Choroid plexus epithelial cell (primary cell): ENCODE data around the gene PON1.

ENCODE experiments used
- DNase-seq: peaks from one replicate; pipeline ENCODE4 v3.0.0-alpha.2; 2010; ENCODE audit warnings: low read depth
- H3K4me3 ChIP-seq: 2 replicates; pipeline ENCODE4 v1.5.1; 2011; ENCODE audit warnings: low read depth, mild to moderate bottlenecking, control low read depth, low read length, moderate library complexity
- TF ChIP-seq, protein P1 (sequence below): conservative IDR thresholded peaks from 2 replicates; pipeline ENCODE4 v1.5.1; 2011; ENCODE audit warnings: low read depth, mild to moderate bottlenecking, control low read depth, inconsistent platforms, low read length, moderate library complexity

The PON1 gene

DNA sequence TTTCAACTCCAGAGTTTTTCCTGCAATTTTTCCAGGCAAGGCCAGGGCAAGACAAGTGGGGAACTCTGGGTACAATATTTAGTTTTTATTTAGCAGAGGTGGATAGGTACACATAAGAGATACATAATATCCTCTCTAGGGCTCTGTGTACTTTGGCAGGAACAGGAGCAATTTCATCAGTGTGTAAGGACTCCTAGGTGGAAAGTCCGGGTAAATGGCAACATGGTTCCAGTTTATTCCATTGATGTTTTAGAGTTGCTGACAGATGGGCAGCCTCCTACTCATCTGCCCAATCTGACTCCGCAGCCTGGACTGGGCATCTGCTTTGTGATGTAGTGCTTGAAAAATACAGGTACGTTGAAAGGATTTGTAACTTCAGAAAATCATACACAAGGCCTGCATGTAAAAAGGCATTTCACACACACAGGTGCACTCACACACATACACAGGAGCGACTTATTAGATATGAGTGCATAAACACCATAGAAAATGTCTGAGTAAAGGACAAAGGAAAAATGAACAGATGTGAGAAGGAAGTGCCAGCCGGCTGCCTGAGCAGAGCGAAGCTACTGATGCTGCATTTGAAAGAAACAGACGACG is 5.7 kb downstream of the PON1 start:
- no peak for DNase-seq
- TF ChIP-seq, protein P1, sequence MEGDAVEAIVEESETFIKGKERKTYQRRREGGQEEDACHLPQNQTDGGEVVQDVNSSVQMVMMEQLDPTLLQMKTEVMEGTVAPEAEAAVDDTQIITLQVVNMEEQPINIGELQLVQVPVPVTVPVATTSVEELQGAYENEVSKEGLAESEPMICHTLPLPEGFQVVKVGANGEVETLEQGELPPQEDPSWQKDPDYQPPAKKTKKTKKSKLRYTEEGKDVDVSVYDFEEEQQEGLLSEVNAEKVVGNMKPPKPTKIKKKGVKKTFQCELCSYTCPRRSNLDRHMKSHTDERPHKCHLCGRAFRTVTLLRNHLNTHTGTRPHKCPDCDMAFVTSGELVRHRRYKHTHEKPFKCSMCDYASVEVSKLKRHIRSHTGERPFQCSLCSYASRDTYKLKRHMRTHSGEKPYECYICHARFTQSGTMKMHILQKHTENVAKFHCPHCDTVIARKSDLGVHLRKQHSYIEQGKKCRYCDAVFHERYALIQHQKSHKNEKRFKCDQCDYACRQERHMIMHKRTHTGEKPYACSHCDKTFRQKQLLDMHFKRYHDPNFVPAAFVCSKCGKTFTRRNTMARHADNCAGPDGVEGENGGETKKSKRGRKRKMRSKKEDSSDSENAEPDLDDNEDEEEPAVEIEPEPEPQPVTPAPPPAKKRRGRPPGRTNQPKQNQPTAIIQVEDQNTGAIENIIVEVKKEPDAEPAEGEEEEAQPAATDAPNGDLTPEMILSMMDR = no peak
- H3K4me3 ChIP-seq = no peak overlapping the region

DNA sequence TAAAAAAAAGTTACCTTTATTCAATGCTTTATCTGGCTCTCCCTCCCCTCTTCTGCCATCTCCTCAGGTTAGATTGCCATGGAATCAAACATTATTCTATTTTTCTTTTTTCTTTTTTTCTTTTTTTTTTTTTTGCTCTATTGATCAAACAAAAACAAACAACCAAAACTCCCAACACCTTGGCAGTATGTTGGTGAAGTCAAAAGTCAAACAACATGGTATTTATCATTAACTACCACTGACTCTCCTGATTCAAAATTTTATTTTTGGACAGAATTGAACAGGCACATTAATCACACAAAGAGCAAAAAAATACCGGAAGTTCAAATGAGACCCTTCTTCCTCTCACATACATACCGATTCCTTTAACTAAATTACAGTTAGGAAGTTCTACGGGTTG is 6.4 kb downstream of the PON1 start:
- DNase-seq = no peak
- no peak overlapping the region for H3K4me3 ChIP-seq
- TF ChIP-seq, protein P1 = no peak

DNA sequence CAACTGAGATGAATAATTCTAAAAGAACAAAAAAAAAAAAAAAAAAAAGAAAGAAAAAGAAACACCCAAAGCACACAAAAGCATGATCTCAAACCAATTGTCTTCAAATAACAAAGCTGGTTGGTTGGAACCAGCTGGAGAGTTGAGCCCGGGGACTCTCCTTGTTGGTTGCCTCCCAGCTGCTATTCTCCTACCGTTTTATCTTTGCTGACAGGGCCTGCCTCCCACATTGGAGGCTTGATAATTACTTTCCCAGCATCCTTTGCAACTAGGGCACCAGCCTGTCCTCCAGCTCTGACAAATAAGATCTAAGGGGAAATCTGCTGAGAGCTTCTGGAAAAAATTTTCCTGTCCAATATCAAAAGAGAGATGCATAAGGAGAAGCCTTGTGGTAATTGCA is 6.8 kb downstream of the PON1 start:
- no peak for DNase-seq
- no peak overlapping the region for H3K4me3 ChIP-seq
- TF ChIP-seq, protein P1 = no peak

DNA sequence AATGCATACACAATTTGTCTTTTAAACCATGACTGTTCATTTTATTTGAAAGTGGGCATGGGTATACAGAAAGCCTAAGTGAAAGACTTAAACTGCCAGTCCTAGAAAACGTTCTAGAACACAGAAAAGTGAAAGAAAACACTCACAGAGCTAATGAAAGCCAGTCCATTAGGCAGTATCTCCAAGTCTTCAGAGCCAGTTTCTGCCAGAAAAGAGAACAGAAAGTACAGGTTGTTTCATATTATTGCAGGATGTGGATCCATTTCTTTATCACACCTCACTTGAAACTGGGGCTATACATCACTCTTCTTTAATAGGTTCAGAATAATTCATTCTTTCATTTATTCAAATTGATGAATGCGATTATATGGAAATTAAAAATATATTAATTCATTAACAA is 7.7 kb downstream of the PON1 start:
- TF ChIP-seq, protein P1 = no peak

DNA sequence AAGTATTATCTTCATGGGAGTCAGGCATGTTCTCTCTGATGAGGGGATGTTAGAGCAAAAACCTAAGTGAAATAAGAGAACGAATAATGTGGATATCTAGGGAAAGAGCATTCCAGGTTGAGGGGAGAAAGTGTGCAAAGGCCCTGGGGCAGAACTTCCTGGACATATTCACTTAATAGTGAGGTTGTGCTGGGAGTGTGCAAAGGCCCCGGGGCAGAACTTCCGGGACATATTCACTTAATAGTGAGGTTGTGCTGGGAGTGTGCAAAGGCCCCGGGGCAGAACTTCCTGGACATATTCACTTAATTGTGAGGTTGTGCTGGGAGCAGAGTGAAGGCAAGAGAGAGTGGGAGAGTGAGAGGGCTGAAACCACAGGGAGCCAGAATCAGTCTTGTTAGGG is 11.8 kb downstream of the PON1 start:
- TF ChIP-seq, protein P1 = no peak
- DNase-seq = no peak
- no peak overlapping the region for H3K4me3 ChIP-seq

More for the DNA sequence above, 7.7 kb downstream of the PON1 start:
- H3K4me3 ChIP-seq = no peak overlapping the region
- DNase-seq = no peak

DNA sequence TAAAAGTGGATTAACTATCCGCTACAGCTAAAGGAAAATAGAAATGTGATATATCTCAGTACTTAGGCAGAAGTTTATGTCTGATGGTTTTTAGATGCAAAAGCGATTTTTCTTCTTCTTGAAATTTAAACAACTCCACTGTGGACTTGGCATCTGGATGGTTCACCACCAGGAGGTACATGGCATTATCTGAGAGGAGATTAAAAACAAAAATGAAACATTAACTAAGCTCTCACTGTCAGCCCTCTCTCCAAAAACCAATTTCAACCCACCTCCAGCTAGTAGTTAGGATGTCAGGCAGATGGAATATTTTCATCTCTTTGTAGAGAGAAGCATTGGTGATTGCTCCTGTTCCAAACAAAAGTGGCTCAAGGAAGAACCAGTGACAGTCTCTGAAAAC is 12.9 kb downstream of the PON1 start:
- TF ChIP-seq, protein P1 = no peak
- no peak overlapping the region for H3K4me3 ChIP-seq
- DNase-seq = no peak

DNA sequence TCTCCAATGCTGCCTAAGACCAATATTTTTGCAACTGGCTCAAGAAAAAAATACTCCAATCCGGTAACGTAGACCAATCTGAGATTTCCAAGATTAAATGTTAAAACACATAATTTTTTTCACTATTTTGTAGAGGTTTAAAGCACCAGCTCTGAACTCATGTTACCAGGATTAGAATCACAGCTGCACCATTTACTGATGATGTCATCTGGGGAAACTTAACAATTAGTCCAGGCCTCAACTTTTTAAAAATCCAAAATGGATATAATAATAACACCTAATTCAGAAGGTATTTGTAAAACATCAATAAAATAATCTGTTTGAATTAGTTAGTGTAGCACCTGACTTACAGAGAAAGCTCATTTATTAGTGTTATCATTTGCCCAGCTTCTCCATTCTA is 14.4 kb downstream of the PON1 start:
- no peak overlapping the region for H3K4me3 ChIP-seq
- no peak for DNase-seq
- TF ChIP-seq, protein P1 = no peak
